WERI-Rb-1 (cell line): ENCODE data around the gene EMP3.

Experiments used
- DNase-seq: peaks from one replicate; pipeline ENCODE4 v3.0.0-alpha.2; 2020
- H3K27ac ChIP-seq: fragments of 250-450 bp; sonication (Bioruptor Pico); 2 replicates; pipeline ENCODE4 v1.5.1; 2020; ENCODE audit warnings: mild to moderate bottlenecking, moderate library complexity
- H3K27me3 ChIP-seq: fragments of 250-450 bp; sonication (Bioruptor Pico); 2 replicates; pipeline ENCODE4 v1.5.1; 2021; ENCODE audit warnings: mild to moderate bottlenecking, low read depth, moderate library complexity; ENCODE audit not compliant: insufficient read depth, severe bottlenecking
- H3K36me3 ChIP-seq: fragments of 250-450 bp; sonication (Bioruptor Pico); 2 replicates; pipeline ENCODE4 v1.5.1; 2020; ENCODE audit warnings: mild to moderate bottlenecking, moderate library complexity
- H3K4me3 ChIP-seq: 2 replicates; pipeline ENCODE4 v1.5.1; 2011; ENCODE audit warnings: low read depth, mild to moderate bottlenecking, control low read depth, low read length
- H3K9me3 ChIP-seq: fragments of 250-450 bp; sonication (Bioruptor Pico); 2 replicates; pipeline ENCODE4 v1.5.1; 2021; ENCODE audit warnings: mild to moderate bottlenecking, moderate library complexity; ENCODE audit not compliant: severe bottlenecking
- TF ChIP-seq, protein P1 (sequence below): IDR thresholded peaks from 2 replicates; pipeline ENCODE4 v1.5.1; 2011; ENCODE audit warnings: low read depth, mild to moderate bottlenecking, control low read depth, inconsistent platforms, low read length

EMP3 gene

DNA sequence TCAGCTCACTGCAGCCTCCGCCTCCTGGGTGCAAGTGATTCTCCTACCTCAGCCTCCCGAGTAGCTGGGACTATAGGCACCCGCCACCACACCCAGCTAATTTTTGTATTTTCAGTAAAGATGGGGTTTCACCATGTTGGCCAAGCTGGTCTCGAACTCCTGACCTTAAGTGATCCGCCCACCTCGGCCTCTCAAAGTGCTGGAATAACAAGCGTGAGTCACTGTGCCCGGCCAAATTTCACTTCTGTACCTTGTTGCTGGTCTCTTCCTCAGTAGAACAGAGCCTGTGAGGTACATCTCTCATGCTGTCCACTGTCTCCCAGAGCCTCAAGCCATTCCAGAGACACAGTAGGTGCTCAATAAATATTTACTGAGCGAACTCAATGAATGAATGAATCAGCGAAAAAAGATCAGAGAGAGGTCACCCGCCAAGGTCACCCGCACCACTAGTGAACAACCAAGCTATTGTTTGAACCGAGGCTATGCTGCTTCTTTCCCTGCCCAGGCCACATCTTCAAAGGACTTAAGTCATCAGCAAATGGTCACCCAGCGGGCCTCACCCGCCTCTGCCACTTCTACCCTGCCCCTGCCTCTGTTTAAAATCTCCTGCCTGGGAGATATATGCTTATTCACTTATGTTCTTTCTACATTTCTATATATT is 29.1 kb downstream of the EMP3 start:
- TF ChIP-seq, protein P1, sequence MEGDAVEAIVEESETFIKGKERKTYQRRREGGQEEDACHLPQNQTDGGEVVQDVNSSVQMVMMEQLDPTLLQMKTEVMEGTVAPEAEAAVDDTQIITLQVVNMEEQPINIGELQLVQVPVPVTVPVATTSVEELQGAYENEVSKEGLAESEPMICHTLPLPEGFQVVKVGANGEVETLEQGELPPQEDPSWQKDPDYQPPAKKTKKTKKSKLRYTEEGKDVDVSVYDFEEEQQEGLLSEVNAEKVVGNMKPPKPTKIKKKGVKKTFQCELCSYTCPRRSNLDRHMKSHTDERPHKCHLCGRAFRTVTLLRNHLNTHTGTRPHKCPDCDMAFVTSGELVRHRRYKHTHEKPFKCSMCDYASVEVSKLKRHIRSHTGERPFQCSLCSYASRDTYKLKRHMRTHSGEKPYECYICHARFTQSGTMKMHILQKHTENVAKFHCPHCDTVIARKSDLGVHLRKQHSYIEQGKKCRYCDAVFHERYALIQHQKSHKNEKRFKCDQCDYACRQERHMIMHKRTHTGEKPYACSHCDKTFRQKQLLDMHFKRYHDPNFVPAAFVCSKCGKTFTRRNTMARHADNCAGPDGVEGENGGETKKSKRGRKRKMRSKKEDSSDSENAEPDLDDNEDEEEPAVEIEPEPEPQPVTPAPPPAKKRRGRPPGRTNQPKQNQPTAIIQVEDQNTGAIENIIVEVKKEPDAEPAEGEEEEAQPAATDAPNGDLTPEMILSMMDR = no peak
- DNase-seq = no peak
- Histone ChIP-seq H3K9me3 (no peaks in the 10 kb centered on the region), H3K36me3 (no peaks in the 10 kb centered on the region), H3K27me3 (no peaks in the 10 kb centered on the region), H3K27ac (no peak overlapping the region), H3K4me3 (no peak overlapping the region)

DNA sequence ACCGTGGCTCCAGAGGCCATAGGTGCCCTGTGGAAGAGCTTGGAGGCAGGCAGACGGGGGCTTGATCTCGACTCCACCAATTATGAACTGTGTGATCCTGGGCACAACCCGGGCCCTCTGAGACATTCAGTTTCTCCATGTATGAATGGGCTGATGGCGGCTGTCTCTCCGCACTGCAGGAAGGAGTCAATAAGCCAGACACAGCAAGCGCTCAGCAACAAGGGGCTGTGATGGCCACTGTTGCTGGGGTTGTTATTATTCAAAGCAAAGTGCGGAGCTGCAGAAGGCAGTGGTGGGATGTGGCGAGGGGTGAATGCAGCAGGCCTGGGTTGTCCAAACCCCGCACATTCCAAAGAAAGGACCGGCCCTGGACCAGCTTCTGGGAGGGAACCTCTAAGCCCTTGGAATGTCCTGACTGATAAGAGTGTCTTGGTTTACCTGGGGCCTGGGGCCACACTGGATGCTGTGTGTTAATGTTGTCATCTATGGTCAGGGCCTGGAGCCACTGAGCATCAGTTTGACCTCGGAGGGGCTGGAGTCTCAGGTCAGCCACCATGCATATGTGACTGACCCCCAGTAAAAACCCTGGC is 30.1 kb downstream of the EMP3 start:
- Histone ChIP-seq H3K27me3 (no peaks in the 10 kb centered on the region), H3K36me3 (no peaks in the 10 kb centered on the region), H3K27ac (no peak overlapping the region), H3K9me3 (no peaks in the 10 kb centered on the region), H3K4me3 (no peak overlapping the region)
- no peak for DNase-seq
- TF ChIP-seq, protein P1 = no peak

DNA sequence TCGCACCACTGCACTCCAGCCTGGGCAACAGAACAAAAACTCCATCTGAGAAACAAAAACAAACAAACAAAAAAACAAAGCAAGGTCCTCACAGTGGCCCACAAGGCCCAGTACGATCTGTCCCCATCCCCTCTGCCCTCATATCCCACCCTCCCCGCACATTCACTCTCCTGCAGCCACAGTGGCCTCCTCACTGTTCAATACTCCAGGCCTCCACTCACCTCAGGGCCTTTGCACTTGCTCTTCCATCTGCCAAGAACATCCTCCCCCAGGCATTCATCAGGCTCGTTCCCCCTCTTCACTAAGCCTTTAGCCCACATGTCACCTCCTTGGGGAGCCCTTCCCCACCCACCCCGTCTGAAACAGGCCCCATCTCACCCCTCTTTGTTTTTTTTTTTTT is 33.8 kb downstream of the EMP3 start:
- Histone ChIP-seq H3K9me3 (peaks cover 1% of the 10 kb centered on the region), H3K27ac (no peak overlapping the region), H3K27me3 (no peaks in the 10 kb centered on the region), H3K4me3 (no peak overlapping the region), H3K36me3 (no peaks in the 10 kb centered on the region)
- TF ChIP-seq, protein P1 = no peak
- DNase-seq = no peak

DNA sequence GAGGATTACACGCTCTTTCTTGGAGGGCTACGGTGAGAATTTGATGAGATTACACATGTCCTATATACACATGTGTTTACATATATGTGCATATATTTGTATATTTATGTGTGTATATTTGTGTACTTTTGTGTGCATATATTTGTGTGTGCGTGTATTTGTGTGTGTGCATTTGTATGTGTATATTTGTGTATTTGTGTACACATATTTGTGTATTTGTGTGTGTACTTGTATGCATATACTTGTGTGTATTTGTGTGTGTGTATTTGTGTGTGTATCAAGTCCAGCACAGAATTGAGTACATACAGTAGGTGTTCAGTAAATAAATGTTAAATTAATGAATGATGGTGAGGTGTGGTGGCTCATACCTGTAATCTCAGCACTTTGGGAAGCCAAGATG is 36.6 kb downstream of the EMP3 start:
- Histone ChIP-seq H3K4me3 (no peak overlapping the region), H3K27ac (no peak overlapping the region), H3K27me3 (no peaks in the 10 kb centered on the region), H3K9me3 (peaks cover 7% of the 10 kb centered on the region), H3K36me3 (no peaks in the 10 kb centered on the region)
- TF ChIP-seq, protein P1 = no peak
- no peak for DNase-seq

- TF ChIP-seq, protein P1 = no peak
- H3K4me3 ChIP-seq = peak overlapping the region; percentile 52
- DNase-seq = peak; percentile 94
- no peaks in the 10 kb centered on the region for H3K27me3 ChIP-seq
- H3K36me3 ChIP-seq = no peaks in the 10 kb centered on the region
- H3K9me3 ChIP-seq = peaks cover 7% of the 10 kb centered on the region
- peak overlapping the region; percentile 81 for H3K27ac ChIP-seq
Measured at GRCh38 chr19:48362716-48363499, 37.6 kb downstream of the EMP3 start.
